GM23338 (cell line): ENCODE results near the gene RMI1. TPM values are rescaled to one million over a fixed set of nuclear protein-coding genes. Genes with fewer than 3 reads are reported as not detected.

Source experiments
- ATAC-seq: fragments of 200-7000 bp; cut with Tn5 transposase; 3 replicates; pipeline ENCODE4 v1.9.1; 2020
- DNase-seq: peaks from one replicate; pipeline ENCODE4 v3.0.0-alpha.2; 2015; ENCODE audit warnings: low spot score
- H2AFZ ChIP-seq: fragments of 200-600 bp; sonication (generic); 2 replicates; pipeline ENCODE4 v1.8.0; 2016; ENCODE audit warnings: antibody characterized with exemption, mild to moderate bottlenecking, moderate library complexity
- H3F3A ChIP-seq: fragments of 200-600 bp; sonication (generic); replicated peaks from 2 replicates; pipeline ENCODE4 v1.8.0; 2017; ENCODE audit warnings: antibody characterized with exemption, mixed run types, low read depth
- H3K27ac ChIP-seq: fragments of 200-600 bp; sonication (generic); 2 replicates; pipeline ENCODE4 v1.6.1; 2016; ENCODE audit warnings: low read depth
- H3K27me3 ChIP-seq: fragments of 200-600 bp; sonication (generic); 2 replicates; pipeline ENCODE4 v1.8.0; 2016; ENCODE audit warnings: mild to moderate bottlenecking, mixed run types, moderate library complexity; ENCODE audit not compliant: insufficient read depth
- H3K36me3 ChIP-seq: fragments of 200-600 bp; sonication (generic); 2 replicates; pipeline ENCODE4 v1.8.0; 2016; ENCODE audit warnings: mild to moderate bottlenecking; ENCODE audit not compliant: insufficient read depth
- H3K4me1 ChIP-seq: fragments of 200-600 bp; sonication (generic); 2 replicates; pipeline ENCODE4 v1.8.0; 2016; ENCODE audit warnings: mild to moderate bottlenecking, moderate library complexity; ENCODE audit not compliant: insufficient read depth
- H3K4me2 ChIP-seq: fragments of 200-600 bp; sonication (generic); 2 replicates; pipeline ENCODE4 v1.7.1; 2017; ENCODE audit warnings: mixed run types
- H3K4me3 ChIP-seq: fragments of 200-600 bp; sonication (generic); 2 replicates; pipeline ENCODE4 v1.6.1; 2016; ENCODE audit warnings: mixed run types
- H3K79me2 ChIP-seq: fragments of 200-600 bp; sonication (generic); replicated peaks from 2 replicates; pipeline ENCODE4 v1.8.0; 2017; ENCODE audit warnings: mild to moderate bottlenecking; ENCODE audit not compliant: insufficient read depth
- H3K9me2 ChIP-seq: fragments of 200-600 bp; sonication (generic); 2 replicates; pipeline ENCODE4 v1.8.0; 2017; ENCODE audit not compliant: insufficient read depth
- H4K20me1 ChIP-seq: fragments of 200-600 bp; sonication (generic); replicated peaks from 2 replicates; pipeline ENCODE4 v1.8.0; 2017; ENCODE audit warnings: mild to moderate bottlenecking; ENCODE audit not compliant: insufficient read depth
- H3K27ac Mint-ChIP-seq: 2 replicates; pipeline ENCODE4 v1.8.0; 2020; ENCODE audit warnings: inconsistent platforms, mild to moderate bottlenecking, moderate library complexity, mixed read lengths
- H3K27me3 Mint-ChIP-seq: 3 replicates; pipeline ENCODE4 v1.8.0; 2022; ENCODE audit warnings: low read depth, mild to moderate bottlenecking, moderate library complexity, mixed read lengths, inconsistent platforms; ENCODE audit not compliant: insufficient read depth, poor library complexity
- H3K36me3 Mint-ChIP-seq: 3 replicates; pipeline ENCODE4 v1.8.0; 2021; ENCODE audit warnings: low read depth, mild to moderate bottlenecking, inconsistent platforms, moderate library complexity, mixed read lengths
- H3K4me1 Mint-ChIP-seq: 3 replicates; pipeline ENCODE4 v1.8.0; 2020; ENCODE audit warnings: mild to moderate bottlenecking, inconsistent platforms, mixed read lengths
- H3K4me3 Mint-ChIP-seq: 3 replicates; pipeline ENCODE4 v1.8.0; 2021; ENCODE audit warnings: moderate library complexity, mild to moderate bottlenecking, inconsistent platforms, mixed read lengths
- H3K9me3 Mint-ChIP-seq: 3 replicates; pipeline ENCODE4 v1.8.0; 2020; ENCODE audit warnings: moderate library complexity, mild to moderate bottlenecking, inconsistent platforms, mixed read lengths
- CREB1 ChIP-seq: fragments of 250-450 bp; sonication (Bioruptor Pico); IDR thresholded peaks from 2 replicates; pipeline ENCODE4 v1.5.0; 2020; ENCODE audit warnings: low read depth, mild to moderate bottlenecking, moderate library complexity
- EZH2 ChIP-seq: fragments of 200-600 bp; sonication (generic); IDR thresholded peaks from one replicate; pipeline ENCODE4 v1.8.0; 2017; ENCODE audit warnings: antibody characterized with exemption, mild to moderate bottlenecking, low read depth; ENCODE audit not compliant: unreplicated experiment
- NANOG ChIP-seq: IDR thresholded peaks from 2 replicates; pipeline ENCODE4 v1.6.1; 2016; ENCODE audit warnings: antibody characterized with exemption, borderline replicate concordance
- ZNF114 ChIP-seq: fragments of 250-450 bp; sonication (Bioruptor Pico); IDR thresholded peaks from 2 replicates; pipeline ENCODE4 v1.5.0; 2020; ENCODE audit warnings: mild to moderate bottlenecking, moderate library complexity
- polyA plus RNA-seq: library from polyadenylated mRNA; unstranded; fragments of >200 nt; fragmentation: Nextera tagmentation; extraction: Ambion mirVana; gene quantifications from 2 replicates; pipeline ENCODE4 v1.2.1, GENCODE V29; 2016
- total RNA-seq: library from RNA; depleted of rRNA; stranded (reverse); fragments of >200 nt; shearing (Covaris generic); gene quantifications from 2 replicates; pipeline ENCODE4 v1.2.3, GENCODE V29; 2014
- TF ChIP-seq, protein P1 (sequence below), 2 experiments: fragments of 200-600 bp in 1 of 2; sonication (generic) in 1 of 2; conservative IDR thresholded peaks; 2 replicates each; pipeline versions ENCODE4 v1.5.1 to v1.6.1; 2016 to 2017; ENCODE audit warnings: antibody characterized with exemption in 2 of 2, low read depth in 2 of 2, mild to moderate bottlenecking in 2 of 2, moderate library complexity in 1 of 2
- TF ChIP-seq, protein P2 (sequence below): fragments of 250-450 bp; sonication (Bioruptor Pico); IDR thresholded peaks from 2 replicates; pipeline ENCODE4 v1.5.0; 2020; ENCODE audit warnings: mild to moderate bottlenecking, moderate library complexity

The RMI1 gene
- total and polyA plus RNA-seq, 2 experiments from 2014 or later = 16.9 to 36.1 TPM

DNA sequence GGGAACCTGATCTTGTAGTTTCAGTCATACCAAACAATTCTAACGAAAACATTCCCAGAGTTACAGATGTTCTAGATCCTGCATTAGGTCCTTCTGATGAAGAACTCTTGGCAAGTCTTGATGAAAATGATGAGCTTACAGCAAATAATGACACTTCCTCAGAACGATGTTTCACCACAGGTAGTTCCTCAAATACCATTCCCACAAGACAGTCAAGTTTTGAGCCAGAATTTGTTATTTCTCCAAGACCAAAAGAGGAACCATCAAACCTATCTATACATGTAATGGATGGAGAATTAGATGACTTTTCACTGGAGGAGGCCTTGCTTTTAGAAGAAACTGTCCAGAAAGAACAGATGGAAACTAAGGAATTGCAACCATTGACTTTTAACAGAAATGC is 21.0 kb downstream of the RMI1 start:
- Mint-ChIP-seq H3K27me3 (no peaks in the 10 kb centered on the region), H3K9me3 (no peaks in the 10 kb centered on the region), H3K4me3 (no peak overlapping the region), H3K4me1 (peaks cover under 1% of the 10 kb centered on the region; the same call in 1 of the 3 replicates), H3K36me3 (peaks cover 17% of the 10 kb centered on the region; the same call in 2 of the 3 replicates), H3K27ac (no peak overlapping the region)
- DNase-seq (no peak), ATAC-seq (no peak)
- Histone ChIP-seq H4K20me1 (peaks cover 10% of the 10 kb centered on the region; the same call in 1 of the 2 replicates), H3K79me2 (peaks cover 16% of the 10 kb centered on the region), H3K4me1 (no peaks in the 10 kb centered on the region), H3K9me2 (no peaks in the 10 kb centered on the region), H3K4me3 (no peak overlapping the region), H2AFZ (no peak overlapping the region), H3K27me3 (no peaks in the 10 kb centered on the region), H3K36me3 (peaks cover 17% of the 10 kb centered on the region), H3K4me2 (no peak overlapping the region), H3F3A (no peaks in the 10 kb centered on the region), H3K27ac (no peak overlapping the region)
- TF ChIP-seq, protein P1, sequence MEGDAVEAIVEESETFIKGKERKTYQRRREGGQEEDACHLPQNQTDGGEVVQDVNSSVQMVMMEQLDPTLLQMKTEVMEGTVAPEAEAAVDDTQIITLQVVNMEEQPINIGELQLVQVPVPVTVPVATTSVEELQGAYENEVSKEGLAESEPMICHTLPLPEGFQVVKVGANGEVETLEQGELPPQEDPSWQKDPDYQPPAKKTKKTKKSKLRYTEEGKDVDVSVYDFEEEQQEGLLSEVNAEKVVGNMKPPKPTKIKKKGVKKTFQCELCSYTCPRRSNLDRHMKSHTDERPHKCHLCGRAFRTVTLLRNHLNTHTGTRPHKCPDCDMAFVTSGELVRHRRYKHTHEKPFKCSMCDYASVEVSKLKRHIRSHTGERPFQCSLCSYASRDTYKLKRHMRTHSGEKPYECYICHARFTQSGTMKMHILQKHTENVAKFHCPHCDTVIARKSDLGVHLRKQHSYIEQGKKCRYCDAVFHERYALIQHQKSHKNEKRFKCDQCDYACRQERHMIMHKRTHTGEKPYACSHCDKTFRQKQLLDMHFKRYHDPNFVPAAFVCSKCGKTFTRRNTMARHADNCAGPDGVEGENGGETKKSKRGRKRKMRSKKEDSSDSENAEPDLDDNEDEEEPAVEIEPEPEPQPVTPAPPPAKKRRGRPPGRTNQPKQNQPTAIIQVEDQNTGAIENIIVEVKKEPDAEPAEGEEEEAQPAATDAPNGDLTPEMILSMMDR (conservative IDR thresholded peaks at IDR 0.05; ENCODE audit: low read depth in 2 of 2) = no peak
- TF ChIP-seq ZNF114 (no peak), CREB1 (no peak), EZH2 (no peak), NANOG (no peak)
- TF ChIP-seq, protein P2, sequence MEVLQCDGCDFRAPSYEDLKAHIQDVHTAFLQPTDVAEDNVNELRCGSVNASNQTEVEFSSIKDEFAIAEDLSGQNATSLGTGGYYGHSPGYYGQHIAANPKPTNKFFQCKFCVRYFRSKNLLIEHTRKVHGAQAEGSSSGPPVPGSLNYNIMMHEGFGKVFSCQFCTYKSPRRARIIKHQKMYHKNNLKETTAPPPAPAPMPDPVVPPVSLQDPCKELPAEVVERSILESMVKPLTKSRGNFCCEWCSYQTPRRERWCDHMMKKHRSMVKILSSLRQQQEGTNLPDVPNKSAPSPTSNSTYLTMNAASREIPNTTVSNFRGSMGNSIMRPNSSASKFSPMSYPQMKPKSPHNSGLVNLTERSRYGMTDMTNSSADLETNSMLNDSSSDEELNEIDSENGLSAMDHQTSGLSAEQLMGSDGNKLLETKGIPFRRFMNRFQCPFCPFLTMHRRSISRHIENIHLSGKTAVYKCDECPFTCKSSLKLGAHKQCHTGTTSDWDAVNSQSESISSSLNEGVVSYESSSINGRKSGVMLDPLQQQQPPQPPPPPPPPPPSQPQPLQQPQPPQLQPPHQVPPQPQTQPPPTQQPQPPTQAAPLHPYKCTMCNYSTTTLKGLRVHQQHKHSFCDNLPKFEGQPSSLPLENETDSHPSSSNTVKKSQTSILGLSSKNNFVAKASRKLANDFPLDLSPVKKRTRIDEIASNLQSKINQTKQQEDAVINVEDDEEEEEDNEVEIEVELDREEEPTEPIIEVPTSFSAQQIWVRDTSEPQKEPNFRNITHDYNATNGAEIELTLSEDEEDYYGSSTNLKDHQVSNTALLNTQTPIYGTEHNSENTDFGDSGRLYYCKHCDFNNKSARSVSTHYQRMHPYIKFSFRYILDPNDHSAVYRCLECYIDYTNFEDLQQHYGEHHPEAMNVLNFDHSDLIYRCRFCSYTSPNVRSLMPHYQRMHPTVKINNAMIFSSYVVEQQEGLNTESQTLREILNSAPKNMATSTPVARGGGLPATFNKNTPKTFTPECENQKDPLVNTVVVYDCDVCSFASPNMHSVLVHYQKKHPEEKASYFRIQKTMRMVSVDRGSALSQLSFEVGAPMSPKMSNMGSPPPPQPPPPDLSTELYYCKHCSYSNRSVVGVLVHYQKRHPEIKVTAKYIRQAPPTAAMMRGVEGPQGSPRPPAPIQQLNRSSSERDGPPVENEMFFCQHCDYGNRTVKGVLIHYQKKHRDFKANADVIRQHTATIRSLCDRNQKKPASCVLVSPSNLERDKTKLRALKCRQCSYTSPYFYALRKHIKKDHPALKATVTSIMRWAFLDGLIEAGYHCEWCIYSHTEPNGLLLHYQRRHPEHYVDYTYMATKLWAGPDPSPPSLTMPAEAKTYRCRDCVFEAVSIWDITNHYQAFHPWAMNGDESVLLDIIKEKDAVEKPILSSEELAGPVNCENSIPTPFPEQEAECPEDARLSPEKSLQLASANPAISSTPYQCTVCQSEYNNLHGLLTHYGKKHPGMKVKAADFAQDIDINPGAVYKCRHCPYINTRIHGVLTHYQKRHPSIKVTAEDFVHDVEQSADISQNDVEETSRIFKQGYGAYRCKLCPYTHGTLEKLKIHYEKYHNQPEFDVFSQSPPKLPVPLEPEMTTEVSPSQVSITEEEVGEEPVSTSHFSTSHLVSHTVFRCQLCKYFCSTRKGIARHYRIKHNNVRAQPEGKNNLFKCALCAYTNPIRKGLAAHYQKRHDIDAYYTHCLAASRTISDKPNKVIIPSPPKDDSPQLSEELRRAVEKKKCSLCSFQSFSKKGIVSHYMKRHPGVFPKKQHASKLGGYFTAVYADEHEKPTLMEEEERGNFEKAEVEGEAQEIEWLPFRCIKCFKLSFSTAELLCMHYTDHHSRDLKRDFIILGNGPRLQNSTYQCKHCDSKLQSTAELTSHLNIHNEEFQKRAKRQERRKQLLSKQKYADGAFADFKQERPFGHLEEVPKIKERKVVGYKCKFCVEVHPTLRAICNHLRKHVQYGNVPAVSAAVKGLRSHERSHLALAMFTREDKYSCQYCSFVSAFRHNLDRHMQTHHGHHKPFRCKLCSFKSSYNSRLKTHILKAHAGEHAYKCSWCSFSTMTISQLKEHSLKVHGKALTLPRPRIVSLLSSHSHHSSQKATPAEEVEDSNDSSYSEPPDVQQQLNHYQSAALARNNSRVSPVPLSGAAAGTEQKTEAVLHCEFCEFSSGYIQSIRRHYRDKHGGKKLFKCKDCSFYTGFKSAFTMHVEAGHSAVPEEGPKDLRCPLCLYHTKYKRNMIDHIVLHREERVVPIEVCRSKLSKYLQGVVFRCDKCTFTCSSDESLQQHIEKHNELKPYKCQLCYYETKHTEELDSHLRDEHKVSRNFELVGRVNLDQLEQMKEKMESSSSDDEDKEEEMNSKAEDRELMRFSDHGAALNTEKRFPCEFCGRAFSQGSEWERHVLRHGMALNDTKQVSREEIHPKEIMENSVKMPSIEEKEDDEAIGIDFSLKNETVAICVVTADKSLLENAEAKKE (CRISPR knock-in tag) = no peak
